A673 (cell line): ENCODE results near the gene FSIP1. TPM values are rescaled to one million over a fixed set of nuclear protein-coding genes. Genes with fewer than 3 reads are reported as not detected.

ENCODE experiments used
- BruUV-seq: library from RNA; stranded (reverse); fragments of 400-500 nt; replicated peaks from 2 replicates; lab custom pipeline; 2021; lab: Mats Ljungman, UMichigan
- CTCF ChIA-PET: fragments of 300-600 bp; sonication (Branson Sonifier 250); formaldehyde crosslinking; loops from one replicate; lab custom pipeline; 2022; ENCODE audit warnings: antibody characterized with exemption; lab: Charles Lee
- POLR2A ChIA-PET: fragments of 300-600 bp; sonication (Branson Sonifier 250); formaldehyde crosslinking; loops from one replicate; lab custom pipeline; 2022; ENCODE audit warnings: antibody characterized with exemption; ENCODE audit not compliant: low non-redundant PET; lab: Charles Lee
- DNase-seq: peaks from one replicate; pipeline ENCODE4 v3.0.0-alpha.2; 2015; ENCODE audit warnings: low spot score
- H3K27ac ChIP-seq: fragments of 200-600 bp; sonication (generic); 2 replicates; pipeline ENCODE4 v1.5.1; 2016; ENCODE audit warnings: mixed run types, low read depth, mild to moderate bottlenecking, mixed read lengths, antibody characterized with exemption, low read length; ENCODE audit not compliant: poor library complexity, severe bottlenecking
- H3K27me3 ChIP-seq: fragments of 200-600 bp; sonication (generic); replicated peaks from 2 replicates; pipeline ENCODE4 v1.6.1; 2017; ENCODE audit warnings: mixed run types, low read depth, mild to moderate bottlenecking, mixed read lengths, antibody characterized with exemption, low read length; ENCODE audit not compliant: insufficient read depth, poor library complexity
- H3K36me3 ChIP-seq: fragments of 200-600 bp; sonication (generic); 2 replicates; pipeline ENCODE4 v1.6.1; 2016; ENCODE audit warnings: mixed run types, mild to moderate bottlenecking, mixed read lengths, antibody characterized with exemption, low read length; ENCODE audit not compliant: insufficient read depth, poor library complexity, severe bottlenecking
- H3K4me1 ChIP-seq: fragments of 200-600 bp; sonication (generic); 2 replicates; pipeline ENCODE4 v1.6.1; 2017; ENCODE audit warnings: mixed run types, mild to moderate bottlenecking, mixed read lengths, antibody characterized with exemption, low read length; ENCODE audit not compliant: insufficient read depth, poor library complexity, severe bottlenecking
- H3K4me3 ChIP-seq: fragments of 200-600 bp; sonication (generic); 2 replicates; pipeline ENCODE4 v1.5.1; 2016; ENCODE audit warnings: low read depth, mixed run types, mild to moderate bottlenecking, mixed read lengths, low read length; ENCODE audit not compliant: poor library complexity, severe bottlenecking
- H3K9me3 ChIP-seq: fragments of 200-600 bp; sonication (generic); 2 replicates; pipeline ENCODE4 v1.6.1; 2016; ENCODE audit warnings: mixed run types, low read depth, mild to moderate bottlenecking, mixed read lengths, antibody characterized with exemption, low read length; ENCODE audit not compliant: poor library complexity, severe bottlenecking
- CTCF ChIP-seq: fragments of 300-800, 200-600 bp; sonication (generic); conservative IDR thresholded peaks from 2 replicates; pipeline ENCODE4 v1.5.1; 2017; ENCODE audit warnings: low read depth, mild to moderate bottlenecking, antibody characterized with exemption, low read length, moderate library complexity, mixed read lengths
- EZH2 ChIP-seq: fragments of 200-600 bp; sonication (generic); IDR thresholded peaks from 2 replicates; pipeline ENCODE4 v1.6.1; 2017; ENCODE audit warnings: borderline replicate concordance, low read depth, mild to moderate bottlenecking, mixed read lengths, antibody characterized with exemption, low read length; ENCODE audit not compliant: poor library complexity, severe bottlenecking
- intact Hi-C: fragments of 100-400 bp; cut with micrococcal nuclease; formaldehyde crosslinking; loops from one replicate; pipeline ENCODE4 v1.10.0; 2022; ENCODE audit not compliant: unreplicated experiment
- total RNA-seq: library from RNA; stranded (reverse); gene quantifications from 2 replicates; pipeline ENCODE4 v1.2.3, GENCODE V29; 2021

The FSIP1 gene
- total RNA-seq, 1 experiment from 2014 or later: 0.37 TPM

- Histone ChIP-seq H3K27ac (no peak overlapping the region), H3K4me3 (no peak overlapping the region), H3K36me3 (no peaks in the 10 kb centered on the region), H3K9me3 (no peaks in the 10 kb centered on the region), H3K27me3 (no peaks in the 10 kb centered on the region), H3K4me1 (no peaks in the 10 kb centered on the region)
- intact Hi-C loops: no loop called here
- no peak for DNase-seq
- CTCF ChIA-PET: no interaction called here
- TF ChIP-seq CTCF (no peak), EZH2 (no peak)
- POLR2A ChIA-PET: no interaction called here
- BruUV-seq: no TSS peak
Measured at GRCh38 chr15:39596358-39597051, 186.1 kb downstream of the FSIP1 start.

- POLR2A ChIA-PET: no interaction called here
- BruUV-seq: no TSS peak
- no peaks in the 10 kb centered on the region for H3K9me3 ChIP-seq
- no peak overlapping the region for H3K4me3 ChIP-seq
- no peaks in the 10 kb centered on the region for H3K4me1 ChIP-seq
- no peak overlapping the region for H3K27ac ChIP-seq
- DNase-seq: no peak
- TF ChIP-seq CTCF (no peak), EZH2 (no peak)
- CTCF ChIA-PET: no interaction called here
- H3K27me3 ChIP-seq: no peaks in the 10 kb centered on the region
- H3K36me3 ChIP-seq: no peaks in the 10 kb centered on the region
- intact Hi-C loops: no loop called here
Measured at GRCh38 chr15:39595338-39596221, 187.1 kb downstream of the FSIP1 start.

DNA sequence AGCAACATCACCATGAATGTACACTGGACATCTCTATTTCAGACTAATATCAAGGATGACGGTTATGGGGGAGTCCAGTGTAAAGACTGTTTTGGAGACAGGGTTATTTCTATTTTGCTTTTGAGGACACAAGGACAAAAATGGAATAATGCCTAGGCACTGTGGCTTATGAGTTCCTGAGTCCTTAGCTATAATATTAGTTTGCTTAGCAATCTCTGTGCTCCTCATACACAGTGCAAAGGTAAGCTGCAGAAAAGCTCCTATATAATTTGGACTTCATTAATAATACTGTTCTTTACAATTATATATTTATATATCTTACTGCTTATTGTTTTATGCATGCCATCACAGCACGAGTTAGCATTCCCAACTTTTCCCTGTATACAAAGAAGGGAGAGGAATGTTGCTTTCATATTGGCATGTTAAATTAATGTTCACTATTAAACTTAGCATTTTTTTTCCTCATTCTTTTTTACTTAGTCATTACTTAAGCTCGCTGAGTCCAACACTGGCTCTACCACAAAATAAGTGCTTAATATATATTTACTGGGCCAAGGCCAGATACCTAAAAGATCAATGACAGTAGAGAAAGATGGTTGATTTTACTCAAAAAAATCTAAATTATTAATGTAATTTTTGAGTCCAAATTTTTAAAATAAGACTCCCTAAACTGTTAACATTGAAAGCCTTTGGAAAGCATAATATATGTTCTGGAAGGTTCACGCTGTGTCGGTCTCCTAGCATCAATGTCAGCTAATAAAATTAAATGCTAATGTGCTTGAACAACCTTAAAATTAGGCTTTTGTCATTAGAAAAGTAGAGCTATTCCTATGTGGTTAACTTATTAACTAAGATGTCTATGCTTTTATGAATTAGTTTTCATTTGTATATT lies 187.9 kb downstream of the FSIP1 start:
- no peaks in the 10 kb centered on the region for H3K4me1 ChIP-seq

More for the DNA sequence above, 187.9 kb downstream of the FSIP1 start:
- POLR2A ChIA-PET: no interaction called here
- Histone ChIP-seq H3K27ac (no peak overlapping the region), H3K27me3 (no peaks in the 10 kb centered on the region), H3K9me3 (no peaks in the 10 kb centered on the region), H3K36me3 (no peaks in the 10 kb centered on the region), H3K4me3 (no peak overlapping the region)
- TF ChIP-seq CTCF: no peak
- no peak for TF ChIP-seq EZH2
- intact Hi-C loops: no loop called here
- DNase-seq: no peak
- CTCF ChIA-PET: no interaction called here
- BruUV-seq: no TSS peak
